HEK293 (cell line): Measurements from ENCODE around the gene SLC9A9.

Experiments
- CTCF ChIA-PET: fragments of 350-600 bp; formaldehyde crosslinking; extraction: SDS; loops from one replicate; lab custom pipeline; 2021; ENCODE audit warnings: antibody characterized with exemption; lab: Yijun Ruan, JAX
- POLR2A ChIA-PET: fragments of 300-600 bp; formaldehyde crosslinking; extraction: SDS; loops from one replicate; lab custom pipeline; 2020; ENCODE audit warnings: antibody characterized with exemption, inconsistent platforms; lab: Yijun Ruan, JAX
- H3K27ac ChIP-seq: fragments of 200-500 bp; sonication (Bioruptor generic); 2 replicates; pipeline ENCODE4 v1.5.1; 2014; ENCODE audit warnings: low read depth, low read length, control low read depth, inconsistent platforms; ENCODE audit errors: extremely low read depth
- H3K36me3 ChIP-seq, 2 experiments: fragments of 200-500 bp in 1 of 2; sonication (Bioruptor generic) in 1 of 2; 1 replicate in 1 of 2; 2 replicates in 1 of 2; pipeline ENCODE4 v1.5.1; 2014 to 2017; ENCODE audit warnings: inconsistent platforms in 2 of 2, low read length in 2 of 2; ENCODE audit not compliant: control insufficient read depth in 2 of 2, insufficient read depth in 1 of 2
- H3K4me1 ChIP-seq: fragments of 200-500 bp; sonication (Bioruptor generic); 2 replicates; pipeline ENCODE4 v1.5.1; 2014; ENCODE audit warnings: mild to moderate bottlenecking, low read length, inconsistent platforms; ENCODE audit not compliant: control insufficient read depth, insufficient read depth
- H3K4me3 ChIP-seq: 2 replicates; pipeline ENCODE4 v1.5.1; 2011; ENCODE audit warnings: low read depth, mild to moderate bottlenecking, control low read depth, low read length, moderate library complexity
- H3K9me3 ChIP-seq: fragments of 200-500 bp; sonication (Bioruptor generic); 2 replicates; pipeline ENCODE4 v1.5.1; 2014; ENCODE audit warnings: low read depth, low read length, inconsistent platforms; ENCODE audit not compliant: control insufficient read depth, insufficient read depth
- CTCF ChIP-seq: fragments of 450-650 bp; formaldehyde crosslinking; IDR thresholded peaks from 2 replicates; pipeline ENCODE4 v1.5.1; 2016; ENCODE audit warnings: missing biosample characterization, missing genetic modification characterization
- GFI1B ChIP-seq: fragments of 450-650 bp; formaldehyde crosslinking; IDR thresholded peaks from 2 replicates; pipeline ENCODE4 v1.5.1; 2016; ENCODE audit warnings: missing biosample characterization, missing genetic modification characterization
- PRDM4 ChIP-seq: fragments of 450-650 bp; formaldehyde crosslinking; IDR thresholded peaks from 2 replicates; pipeline ENCODE4 v1.5.1; 2017; ENCODE audit warnings: missing biosample characterization, missing genetic modification characterization
- REST ChIP-seq: fragments of 450-650 bp; formaldehyde crosslinking; IDR thresholded peaks from 2 replicates; pipeline ENCODE4 v1.5.1; 2016; ENCODE audit warnings: missing biosample characterization, missing genetic modification characterization
- TCF7L2 ChIP-seq: IDR thresholded peaks from 2 replicates; pipeline ENCODE4 v1.6.1; 2011; ENCODE audit warnings: low read depth, mild to moderate bottlenecking, inconsistent platforms, low read length, moderate library complexity, borderline replicate concordance
- ZBTB17 ChIP-seq: fragments of 450-650 bp; formaldehyde crosslinking; IDR thresholded peaks from 2 replicates; pipeline ENCODE4 v1.5.1; 2016; ENCODE audit warnings: missing biosample characterization, missing genetic modification characterization
- ZBTB6 ChIP-seq: fragments of 450-650 bp; formaldehyde crosslinking; IDR thresholded peaks from 2 replicates; pipeline ENCODE4 v1.5.1; 2017; ENCODE audit warnings: missing biosample characterization, missing genetic modification characterization
- ZBTB7A ChIP-seq: fragments of 450-650 bp; formaldehyde crosslinking; IDR thresholded peaks from 2 replicates; pipeline ENCODE4 v1.5.1; 2016; ENCODE audit warnings: low read depth, missing biosample characterization, missing genetic modification characterization
- ZNF114 ChIP-seq: fragments of 450-650 bp; formaldehyde crosslinking; IDR thresholded peaks from 2 replicates; pipeline ENCODE4 v1.5.0; 2017; ENCODE audit warnings: missing biosample characterization, missing genetic modification characterization
- ZNF184 ChIP-seq: fragments of 450-650 bp; IDR thresholded peaks from 2 replicates; pipeline ENCODE4 v1.5.1; 2018; ENCODE audit warnings: missing biosample characterization, mild to moderate bottlenecking, missing genetic modification characterization
- ZNF211 ChIP-seq: fragments of 450-650 bp; formaldehyde crosslinking; IDR thresholded peaks from 2 replicates; pipeline ENCODE4 v1.5.1; 2016; ENCODE audit warnings: low read depth, missing biosample characterization, missing genetic modification characterization
- ZNF23 ChIP-seq: fragments of 450-650 bp; formaldehyde crosslinking; IDR thresholded peaks from 2 replicates; pipeline ENCODE4 v1.5.1; 2016; ENCODE audit warnings: missing biosample characterization, missing genetic modification characterization, borderline replicate concordance
- ZNF239 ChIP-seq: fragments of 450-650 bp; formaldehyde crosslinking; IDR thresholded peaks from 2 replicates; pipeline ENCODE4 v1.5.1; 2016; ENCODE audit warnings: missing biosample characterization, missing genetic modification characterization
- ZNF350 ChIP-seq: fragments of 450-650 bp; formaldehyde crosslinking; IDR thresholded peaks from 2 replicates; pipeline ENCODE4 v1.5.0; 2017; ENCODE audit warnings: missing biosample characterization, mild to moderate bottlenecking, missing genetic modification characterization
- ZNF514 ChIP-seq: fragments of 450-650 bp; formaldehyde crosslinking; IDR thresholded peaks from 2 replicates; pipeline ENCODE4 v1.5.1; 2016; ENCODE audit warnings: missing biosample characterization, missing genetic modification characterization
- ZNF544 ChIP-seq: fragments of 450-650 bp; formaldehyde crosslinking; IDR thresholded peaks from 2 replicates; pipeline ENCODE4 v1.5.0; 2017; ENCODE audit warnings: missing biosample characterization, missing genetic modification characterization
- ZNF555 ChIP-seq: fragments of 450-650 bp; formaldehyde crosslinking; conservative IDR thresholded peaks from 2 replicates; pipeline ENCODE4 v1.5.1; 2017; ENCODE audit warnings: missing biosample characterization, mild to moderate bottlenecking, missing genetic modification characterization, inconsistent platforms
- ZNF677 ChIP-seq: fragments of 450-650 bp; IDR thresholded peaks from 2 replicates; pipeline ENCODE4 v1.5.0; 2018; ENCODE audit warnings: missing biosample characterization, mild to moderate bottlenecking, missing genetic modification characterization, moderate library complexity
- ZNF692 ChIP-seq: fragments of 450-650 bp; formaldehyde crosslinking; IDR thresholded peaks from 2 replicates; pipeline ENCODE4 v1.5.1; 2016; ENCODE audit warnings: missing biosample characterization, missing genetic modification characterization
- ZSCAN5A ChIP-seq: fragments of 450-650 bp; formaldehyde crosslinking; IDR thresholded peaks from 2 replicates; pipeline ENCODE4 v1.5.1; 2016; ENCODE audit warnings: missing biosample characterization, missing genetic modification characterization

Gene SLC9A9

GRCh38 chr3:143633816-143634215, 214.5 kb downstream of the SLC9A9 start:
- no peak overlapping the region for H3K27ac ChIP-seq
- POLR2A ChIA-PET = no interaction called here
- H3K9me3 ChIP-seq = no peaks in the 10 kb centered on the region
- TF ChIP-seq ZNF23 (tag by site-specific recombination) (no peak), ZBTB7A (tag by site-specific recombination) (no peak), TCF7L2 (no peak), ZNF184 (tag by site-specific recombination) (no peak), ZSCAN5A (tag by site-specific recombination) (no peak), ZBTB6 (tag by site-specific recombination) (no peak), GFI1B (tag by site-specific recombination) (no peak), ZBTB17 (tag by site-specific recombination) (no peak), ZNF514 (no peak), REST (tag by site-specific recombination) (no peak), ZNF677 (tag by site-specific recombination) (no peak), CTCF (tag by site-specific recombination) (no peak), ZNF239 (tag by site-specific recombination) (no peak), PRDM4 (tag by site-specific recombination) (no peak), ZNF692 (tag by site-specific recombination) (no peak), ZNF211 (no peak), ZNF544 (no peak), ZNF114 (tag by site-specific recombination) (no peak), ZNF350 (tag by site-specific recombination) (no peak), ZNF555 (no peak)
- TF ChIP-seq, all 188 proteins: peak for 0
- Histone ChIP-seq H3K36me3 (no peaks in the 10 kb centered on the region), H3K4me3 (no peak overlapping the region), H3K4me1 (no peaks in the 10 kb centered on the region)
- CTCF ChIA-PET = no interaction called here
